Type B pancreatic cell (in vitro differentiated cells): ENCODE data around the gene GMPR. TPM values are rescaled to one million over a fixed set of nuclear protein-coding genes. Genes with fewer than 3 reads are reported as not detected.

Experiments
- DNase-seq: peaks from one replicate; pipeline ENCODE4 v3.0.0; 2021; ENCODE audit warnings: mixed read lengths; ENCODE audit not compliant: unreplicated experiment; ENCODE audit errors: extremely low spot score
- H3K27ac Mint-ChIP-seq: 2 replicates; pipeline ENCODE4 v1.8.0; 2021; ENCODE audit warnings: mild to moderate bottlenecking, mixed read lengths
- H3K27me3 Mint-ChIP-seq: 2 replicates; pipeline ENCODE4 v1.8.0; 2021; ENCODE audit warnings: mixed read lengths
- H3K36me3 Mint-ChIP-seq: 2 replicates; pipeline ENCODE4 v1.8.0; 2021; ENCODE audit warnings: mixed read lengths
- H3K4me1 Mint-ChIP-seq: one replicate; pipeline ENCODE4 v1.8.0; 2021; ENCODE audit warnings: mixed read lengths; ENCODE audit not compliant: unreplicated experiment
- H3K4me3 Mint-ChIP-seq: 2 replicates; pipeline ENCODE4 v1.8.0; 2021; ENCODE audit warnings: mild to moderate bottlenecking, mixed read lengths
- H3K9me3 Mint-ChIP-seq: 2 replicates; pipeline ENCODE4 v1.8.0; 2021; ENCODE audit warnings: mixed read lengths
- CTCF ChIP-seq: fragments of 200-600 bp; sonication (generic); conservative IDR thresholded peaks from 2 replicates; pipeline ENCODE4 v1.5.0; 2021; ENCODE audit warnings: antibody characterized with exemption, mild to moderate bottlenecking
- total RNA-seq: library from RNA; stranded (reverse); gene quantifications from 2 replicates; pipeline ENCODE4 v1.2.1, GENCODE V29; 2021; ENCODE audit warnings: low replicate concordance

Gene GMPR
- total RNA-seq, 1 donor from 2014 or later = 3.8 TPM

- H3K36me3 Mint-ChIP-seq = peaks cover 16% of the 10 kb centered on the region
- no peaks in the 10 kb centered on the region for H3K27me3 Mint-ChIP-seq
- peak overlapping the region; percentile 85 for H3K27ac Mint-ChIP-seq
- no peak for TF ChIP-seq CTCF
- no peaks in the 10 kb centered on the region for H3K9me3 Mint-ChIP-seq
- peak overlapping the region; percentile 42 for H3K4me3 Mint-ChIP-seq
- DNase-seq = no peak
- H3K4me1 Mint-ChIP-seq = peaks cover 28% of the 10 kb centered on the region
Measured at GRCh38 chr6:16322666-16323312, 84.4 kb downstream of the GMPR start.

- peaks cover 21% of the 10 kb centered on the region for H3K36me3 Mint-ChIP-seq
- H3K4me3 Mint-ChIP-seq = no peak overlapping the region
- TF ChIP-seq CTCF = no peak
Measured at GRCh38 chr6:16324184-16324583, 85.8 kb downstream of the GMPR start.

DNA sequence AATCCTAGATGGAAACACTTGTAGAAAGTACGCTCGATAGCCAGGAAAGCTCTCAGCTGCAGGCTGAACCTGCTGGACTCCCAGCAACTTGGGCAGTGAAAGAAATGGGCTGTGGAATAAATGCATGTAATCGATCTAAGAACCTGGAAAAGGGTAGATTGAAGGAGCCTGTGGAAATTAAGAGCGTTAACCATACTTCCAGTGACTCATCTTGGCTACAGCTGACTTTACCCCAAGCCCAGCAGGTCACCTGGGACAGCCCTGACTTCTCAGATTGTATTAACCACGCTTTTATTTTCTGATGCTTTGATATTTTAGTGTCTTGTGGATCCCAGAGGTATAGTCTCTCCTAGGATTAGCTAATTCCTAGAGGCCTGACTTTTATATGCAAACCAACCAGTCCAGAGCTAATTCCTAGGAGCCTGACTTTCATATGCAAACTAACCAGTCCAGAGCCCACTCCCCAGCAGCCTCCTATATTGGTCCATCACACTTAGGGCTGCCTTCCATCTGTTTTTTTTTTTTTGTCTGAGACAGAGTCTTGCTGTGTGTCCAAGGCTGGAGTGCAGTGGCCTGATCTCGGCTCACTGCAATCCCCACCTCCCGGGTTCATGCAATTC is 86.3 kb downstream of the GMPR start:
- H3K27ac Mint-ChIP-seq = no peak overlapping the region
- peaks cover 25% of the 10 kb centered on the region for H3K36me3 Mint-ChIP-seq
- DNase-seq = no peak
- peaks cover 28% of the 10 kb centered on the region for H3K4me1 Mint-ChIP-seq
- no peak overlapping the region for H3K4me3 Mint-ChIP-seq
- no peaks in the 10 kb centered on the region for H3K27me3 Mint-ChIP-seq
- TF ChIP-seq CTCF = no peak
- no peaks in the 10 kb centered on the region for H3K9me3 Mint-ChIP-seq

More at GRCh38 chr6:16324184-16324583, 85.8 kb downstream of the GMPR start:
- Mint-ChIP-seq H3K27ac (no peak overlapping the region), H3K4me1 (peaks cover 27% of the 10 kb centered on the region), H3K27me3 (no peaks in the 10 kb centered on the region), H3K9me3 (no peaks in the 10 kb centered on the region)
- no peak for DNase-seq

- no peaks in the 10 kb centered on the region for H3K27me3 Mint-ChIP-seq
Measured at GRCh38 chr6:16326531-16326930, 88.1 kb downstream of the GMPR start.

GRCh38 chr6:16326971-16327776 is 88.8 kb downstream of the GMPR start:
- no peak for DNase-seq
- H3K9me3 Mint-ChIP-seq = no peaks in the 10 kb centered on the region
- no peaks in the 10 kb centered on the region for H3K27me3 Mint-ChIP-seq
- peaks cover 21% of the 10 kb centered on the region for H3K4me1 Mint-ChIP-seq
- TF ChIP-seq CTCF = no peak
- no peak overlapping the region for H3K27ac Mint-ChIP-seq
- H3K36me3 Mint-ChIP-seq = peaks cover 25% of the 10 kb centered on the region
- H3K4me3 Mint-ChIP-seq = no peak overlapping the region

More at GRCh38 chr6:16326531-16326930, 88.1 kb downstream of the GMPR start:
- Mint-ChIP-seq H3K36me3 (peaks cover 25% of the 10 kb centered on the region), H3K4me3 (no peak overlapping the region), H3K27ac (no peak overlapping the region), H3K9me3 (no peaks in the 10 kb centered on the region), H3K4me1 (peaks cover 21% of the 10 kb centered on the region)
- no peak for TF ChIP-seq CTCF
- DNase-seq = no peak
